BLaER1 treated with 17β-estradiol and CSF1 and Interleukin-3, amounts not matched to agents 10 nM and 100 nM (cell line): ENCODE measurements around the gene PIGA.
A peak's percentile ranks its signal among the peaks of the same experiment; 100 is the strongest.
"Not testable (repeated sequence)": the region's sequence is repeated elsewhere in the genome, so short reads cannot be mapped to it uniquely, and the experiment has no call there.

Source experiments
- H3K27ac ChIP-seq, 11 experiments: shearing (Covaris generic); formaldehyde crosslinking; 2 replicates each; pipeline ENCODE4 v1.8.1; 2022
- H3K27me3 ChIP-seq, 11 experiments: shearing (Covaris generic); formaldehyde crosslinking; 2 replicates each; pipeline ENCODE4 v1.8.1; 2022
- H3K36me3 ChIP-seq, 11 experiments: shearing (Covaris generic); formaldehyde crosslinking; 2 replicates each; pipeline ENCODE4 v1.8.1; 2022
- H3K4me1 ChIP-seq, 10 experiments: shearing (Covaris generic); formaldehyde crosslinking; 2 replicates each; pipeline ENCODE4 v1.8.1; 2022
- H3K4me2 ChIP-seq, 11 experiments: shearing (Covaris generic); formaldehyde crosslinking; 2 replicates each; pipeline ENCODE4 v1.8.1; 2022
- H3K4me3 ChIP-seq, 10 experiments: shearing (Covaris generic); formaldehyde crosslinking; 2 replicates each; pipeline ENCODE4 v1.8.1; 2022
- H3K9ac ChIP-seq, 11 experiments: shearing (Covaris generic); formaldehyde crosslinking; 2 replicates each; pipeline ENCODE4 v1.8.1; 2022
- H3K9me3 ChIP-seq, 11 experiments: shearing (Covaris generic); formaldehyde crosslinking; replicated peaks in 1 of 11; 2 replicates each; pipeline ENCODE4 v1.8.1; 2022
- H4K20me1 ChIP-seq, 11 experiments: shearing (Covaris generic); formaldehyde crosslinking; 2 replicates each; pipeline ENCODE4 v1.8.1; 2022
- Cebpa-rat ChIP-seq, 11 experiments: shearing (Covaris generic); IDR thresholded peaks; 2 replicates each; pipeline ENCODE4 v1.8.1; 2022

PIGA gene

DNA sequence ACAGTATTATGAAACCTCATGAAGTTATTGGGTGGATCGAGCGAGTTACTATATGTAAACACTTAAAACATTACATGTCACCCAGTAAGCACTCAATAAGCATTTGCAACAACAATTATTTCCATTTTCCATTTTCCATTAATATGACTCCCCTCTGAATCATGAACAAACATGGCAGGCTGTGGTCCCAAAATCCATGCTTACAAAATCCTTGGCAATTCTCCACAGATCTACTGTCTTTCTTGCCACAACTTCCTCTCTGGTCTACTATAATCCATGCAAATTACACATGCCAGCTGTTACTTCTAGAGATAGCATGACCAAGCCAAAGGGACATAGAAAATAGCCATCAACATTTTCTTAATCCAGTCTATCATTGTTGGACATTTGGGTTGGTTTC lies 41.9 kb downstream of the PIGA start:
- no peak for TF ChIP-seq Cebpa-rat (IDR thresholded peaks at IDR 0.05)

GRCh38 chrX:15292861-15293260 lies 42.5 kb downstream of the PIGA start:
- Histone ChIP-seq H3K4me2 (no peak overlapping the region), H3K9me3 (peaks cover 0 to 11% (median 0%) of the 10 kb centered on the region in 11 experiments; a peak in 1 of 22 replicates), H3K4me3 (no peak overlapping the region), H3K27ac (no peak overlapping the region), H3K27me3 (peaks cover 48 to 86% (median 77%) of the 10 kb centered on the region in 11 experiments), H3K9ac (no peak overlapping the region), H4K20me1 (no peaks in the 10 kb centered on the region; a peak in 2 of 22 replicates), H3K36me3 (no peaks in the 10 kb centered on the region), H3K4me1 (peaks cover 0 to 6% (median 2%) of the 10 kb centered on the region in 10 experiments; a peak in 14 of 20 replicates)
- TF ChIP-seq Cebpa-rat (IDR thresholded peaks at IDR 0.05): no peak

More for the DNA sequence above, 41.9 kb downstream of the PIGA start:
- Histone ChIP-seq H3K4me3 (no peak overlapping the region), H3K9me3 (peaks cover 0 to 11% (median 0%) of the 10 kb centered on the region in 11 experiments; a peak in 1 of 22 replicates), H3K27ac (no peak overlapping the region), H3K4me1 (peaks cover 5 to 12% (median 8%) of the 10 kb centered on the region in 10 experiments; a peak in 19 of 20 replicates), H3K36me3 (no peaks in the 10 kb centered on the region), H3K4me2 (no peak overlapping the region), H3K9ac (no peak overlapping the region), H3K27me3 (peaks cover 48 to 88% (median 77%) of the 10 kb centered on the region in 11 experiments), H4K20me1 (no peaks in the 10 kb centered on the region; a peak in 3 of 22 replicates)

GRCh38 chrX:15277604-15278003 lies 57.7 kb downstream of the PIGA start:
- no peaks in the 10 kb centered on the region for H4K20me1 ChIP-seq
- TF ChIP-seq Cebpa-rat (IDR thresholded peaks at IDR 0.05): no peak
- no peak overlapping the region for H3K4me2 ChIP-seq
- H3K4me3 ChIP-seq: no peak overlapping the region
- H3K27ac ChIP-seq: no peak overlapping the region
- peaks cover 80 to 95% (median 89%) of the 10 kb centered on the region in 11 experiments for H3K27me3 ChIP-seq
- H3K36me3 ChIP-seq: no peaks in the 10 kb centered on the region
- no peak overlapping the region for H3K9ac ChIP-seq
- no peaks in the 10 kb centered on the region for H3K4me1 ChIP-seq
- H3K9me3 ChIP-seq: peaks cover 12 to 20% (median 14%) of the 10 kb centered on the region in 11 experiments; a peak in 21 of 22 replicates

DNA sequence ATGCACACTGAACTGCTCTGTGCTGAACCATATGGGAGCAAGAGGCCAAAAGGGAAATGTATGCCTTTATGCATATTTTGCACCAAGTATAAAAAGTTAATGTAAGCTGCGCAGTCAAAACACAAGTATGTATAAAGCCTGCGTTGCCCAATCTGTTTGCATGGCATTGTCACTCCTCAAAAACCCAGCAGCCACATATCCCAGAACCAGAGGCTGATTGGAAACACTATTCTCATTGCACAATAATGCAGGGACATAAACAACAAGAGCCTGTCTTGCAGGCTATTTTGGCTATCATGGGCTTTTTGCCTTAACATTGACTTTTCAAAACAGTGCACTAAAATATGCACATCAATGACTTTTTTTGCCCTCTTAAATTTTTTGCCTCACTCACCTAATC lies 60.4 kb downstream of the PIGA start:
- Histone ChIP-seq H3K9me3 (peaks cover 12 to 17% (median 13%) of the 10 kb centered on the region in 11 experiments; a peak in 21 of 22 replicates), H3K9ac (no peak overlapping the region), H4K20me1 (no peaks in the 10 kb centered on the region; a peak in 1 of 22 replicates), H3K4me1 (no peaks in the 10 kb centered on the region), H3K4me2 (no peak overlapping the region), H3K4me3 (no peak overlapping the region), H3K36me3 (no peaks in the 10 kb centered on the region), H3K27me3 (peaks cover 83 to 95% (median 90%) of the 10 kb centered on the region in 11 experiments), H3K27ac (no peak overlapping the region)
- 0 out of 22 replicates have a peak, but pooled peaks of 1 of the 11 experiments have one; percentile 10 for TF ChIP-seq Cebpa-rat (IDR thresholded peaks at IDR 0.05)

GRCh38 chrX:15273275-15273674 lies 62.0 kb downstream of the PIGA start:
- H3K27me3 ChIP-seq: peaks cover 85 to 97% (median 95%) of the 10 kb centered on the region in 11 experiments
- H3K9me3 ChIP-seq: peaks cover 12 to 17% (median 13%) of the 10 kb centered on the region in 11 experiments; a peak in 21 of 22 replicates
- not testable (repeated sequence) for H3K4me3 ChIP-seq, H3K4me1 ChIP-seq, H4K20me1 ChIP-seq, H3K4me2 ChIP-seq, H3K9ac ChIP-seq, H3K27ac ChIP-seq, H3K36me3 ChIP-seq

DNA sequence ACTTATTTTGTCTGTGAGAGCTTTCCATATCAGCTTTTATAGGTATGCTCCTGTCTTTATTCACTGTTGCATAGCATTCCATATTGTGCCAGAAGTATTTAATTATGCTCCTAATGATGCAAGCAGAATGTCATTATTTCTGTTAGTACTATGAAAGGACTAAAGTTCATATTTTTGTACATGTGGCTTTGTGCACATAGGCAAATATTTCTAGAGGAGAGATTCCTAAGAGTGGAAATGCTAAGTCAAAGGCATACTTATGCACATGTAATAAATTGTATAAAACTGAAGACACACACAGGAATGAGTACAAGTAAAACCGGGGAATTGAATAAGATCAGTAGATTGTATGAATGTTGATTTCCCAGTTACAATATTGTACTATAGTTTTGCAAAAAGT lies 63.6 kb downstream of the PIGA start:
- H3K4me1 ChIP-seq: no peaks in the 10 kb centered on the region
- H3K27ac ChIP-seq: no peak overlapping the region
- H3K27me3 ChIP-seq: peaks cover 71 to 93% (median 89%) of the 10 kb centered on the region in 11 experiments
- H3K9me3 ChIP-seq: peaks cover 12 to 17% (median 13%) of the 10 kb centered on the region in 11 experiments; a peak in 21 of 22 replicates
- H3K36me3 ChIP-seq: no peaks in the 10 kb centered on the region
- no peak for TF ChIP-seq Cebpa-rat (IDR thresholded peaks at IDR 0.05)
- H3K4me3 ChIP-seq: no peak overlapping the region
- no peak overlapping the region for H3K4me2 ChIP-seq
- no peaks in the 10 kb centered on the region; a peak in 1 of 22 replicates for H4K20me1 ChIP-seq
- H3K9ac ChIP-seq: no peak overlapping the region

DNA sequence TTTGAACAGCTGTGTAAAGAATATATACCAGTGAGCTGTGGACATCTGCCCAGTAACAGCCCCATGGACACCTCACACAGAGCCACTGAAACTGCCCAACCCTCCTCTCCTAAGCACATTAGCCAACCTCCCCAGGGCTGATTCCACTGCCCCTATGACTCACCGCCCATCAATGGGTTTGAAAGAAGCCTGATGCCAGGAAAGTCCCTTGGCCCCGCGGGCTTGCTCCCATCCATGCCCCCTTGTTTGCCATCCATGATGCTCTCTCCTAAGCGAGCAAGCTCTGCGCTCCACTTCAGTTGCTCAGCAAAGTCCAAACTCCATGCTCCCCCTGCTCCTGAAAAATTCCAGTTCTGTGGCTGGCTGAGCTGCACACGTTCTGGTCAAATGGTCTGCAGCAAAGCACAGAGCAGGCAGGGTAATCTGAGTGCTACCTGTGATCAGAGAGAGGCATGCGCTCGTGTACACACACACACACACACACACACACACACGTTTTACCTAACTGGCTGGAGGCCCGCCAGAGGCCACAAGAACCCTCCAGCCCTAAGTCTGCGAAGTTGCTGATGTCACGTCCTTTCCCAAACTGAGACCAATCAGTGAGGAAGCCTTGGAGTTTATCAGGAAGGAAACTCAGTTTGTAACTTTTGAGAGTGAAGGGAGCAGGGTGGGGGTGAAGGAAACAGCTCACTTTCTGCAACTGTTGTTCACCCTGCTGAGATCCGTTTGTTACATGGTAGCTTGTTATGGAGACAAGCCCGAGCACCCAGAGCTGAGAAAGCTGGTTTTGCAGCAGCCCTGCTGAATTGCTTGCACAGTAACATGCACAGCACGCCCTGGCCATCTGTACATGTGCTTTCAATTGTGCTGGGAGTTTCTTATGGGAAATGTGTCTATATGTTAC lies 65.5 kb downstream of the PIGA start, which contains the start of gene ASB9:
TSS of gene ASB9 (minus strand) at position 466 of the 904 bp plus-strand sequence. CDS start at position 257, 209 bp downstream.
- Histone ChIP-seq H3K27ac (no peak within 1 kb of the TSS), H3K27me3 (peaks cover 69 to 94% (median 87%) of the 10 kb centered on the region in 11 experiments), H3K4me3 (no peak within 1 kb of the TSS), H4K20me1 (no peaks in the 10 kb centered on the region; a peak in 2 of 22 replicates), H3K4me2 (peak within 1 kb of the TSS in 2 of 11 experiments; percentile 16 to 21; a peak in 2 of 22 replicates), H3K9me3 (peaks cover 12 to 17% (median 13%) of the 10 kb centered on the region in 11 experiments; a peak in 21 of 22 replicates), H3K4me1 (no peaks in the 10 kb centered on the region), H3K36me3 (no peaks in the 10 kb centered on the region), H3K9ac (no peak within 1 kb of the TSS)
- no peak for TF ChIP-seq Cebpa-rat (IDR thresholded peaks at IDR 0.05)
